Measurements from ENCODE around the gene SLC8A1.
A peak's percentile ranks its signal among the peaks of the same experiment; 100 is the strongest.

The SLC8A1 gene

GRCh38 chr2:40451918-40452605 is at the start of gene SLC8A1:
Gene SLC8A1 (minus strand): TSS chr2:40452090.
- Histone ChIP-seq H3K4me1 (ENCODE audit: control insufficient read depth in 5 of 5, insufficient read depth in 5 of 5, low read length in 5 of 5) (peaks cover 0 to 25% (median 21%) of the 10 kb centered on the region in 5 donors), H3K4me3 (ENCODE audit: low read depth in 1 of 5, low read length in 5 of 5) (peak within 1 kb of the TSS; percentile 71 to 88 (median 77)), H3K9ac (ENCODE audit: low read length in 5 of 5) (peak within 1 kb of the TSS in 3 of 5 donors; percentile 45 to 59 (median 49)), H3K27ac (ENCODE audit: low read depth, low read length) (peak within 1 kb of the TSS; percentile 21), H3K36me3 (ENCODE audit: control insufficient read depth in 5 of 5, insufficient read depth in 5 of 5, low read length in 5 of 5) (no peaks in the 10 kb centered on the region), H3K9me3 (ENCODE audit: control insufficient read depth in 5 of 5, low read length in 5 of 5) (no peaks in the 10 kb centered on the region), H3K27me3 (ENCODE audit: control insufficient read depth in 5 of 5, insufficient read depth in 4 of 5, low read length in 5 of 5) (peaks cover 0 to 4% (median 0%) of the 10 kb centered on the region in 5 donors)

- H3K27ac ChIP-seq (ENCODE audit: low read depth, low read length): no peak overlapping the region
- H3K4me3 ChIP-seq (ENCODE audit: low read depth in 1 of 5, low read length in 5 of 5): no peak overlapping the region
Observed at GRCh38 chr2:40499437-40499836, 47.5 kb upstream of the SLC8A1 start.

GRCh38 chr2:40497251-40497859 is 45.5 kb upstream of the SLC8A1 start:
- Histone ChIP-seq H3K4me3 (ENCODE audit: low read depth in 1 of 5, low read length in 5 of 5) (no peak overlapping the region), H3K9ac (ENCODE audit: low read length in 5 of 5) (no peak overlapping the region), H3K27ac (ENCODE audit: low read depth, low read length) (no peak overlapping the region), H3K27me3 (ENCODE audit: control insufficient read depth in 5 of 5, insufficient read depth in 4 of 5, low read length in 5 of 5) (no peaks in the 10 kb centered on the region), H3K36me3 (ENCODE audit: control insufficient read depth in 5 of 5, insufficient read depth in 5 of 5, low read length in 5 of 5) (no peaks in the 10 kb centered on the region), H3K9me3 (ENCODE audit: control insufficient read depth in 5 of 5, low read length in 5 of 5) (no peaks in the 10 kb centered on the region), H3K4me1 (ENCODE audit: control insufficient read depth in 5 of 5, insufficient read depth in 5 of 5, low read length in 5 of 5) (peaks cover 0 to 3% (median 0%) of the 10 kb centered on the region in 5 donors)

More at GRCh38 chr2:40499437-40499836, 47.5 kb upstream of the SLC8A1 start:
- no peaks in the 10 kb centered on the region for H3K36me3 ChIP-seq (ENCODE audit: control insufficient read depth in 5 of 5, insufficient read depth in 5 of 5, low read length in 5 of 5)
- H3K27me3 ChIP-seq (ENCODE audit: control insufficient read depth in 5 of 5, insufficient read depth in 4 of 5, low read length in 5 of 5): no peaks in the 10 kb centered on the region
- H3K4me1 ChIP-seq (ENCODE audit: control insufficient read depth in 5 of 5, insufficient read depth in 5 of 5, low read length in 5 of 5): peaks cover 0 to 3% (median 0%) of the 10 kb centered on the region in 5 donors
- no peak overlapping the region for H3K9ac ChIP-seq (ENCODE audit: low read length in 5 of 5)
- H3K9me3 ChIP-seq (ENCODE audit: control insufficient read depth in 5 of 5, low read length in 5 of 5): no peaks in the 10 kb centered on the region

- H3K4me1 ChIP-seq (ENCODE audit: control insufficient read depth in 5 of 5, insufficient read depth in 5 of 5, low read length in 5 of 5): peaks cover 0 to 20% (median 13%) of the 10 kb centered on the region in 5 donors
- H3K27ac ChIP-seq (ENCODE audit: low read depth, low read length): peak overlapping the region; percentile 60
- peak overlapping the region in 4 of 5 donors; percentile 42 to 67 (median 57) for H3K9ac ChIP-seq (ENCODE audit: low read length in 5 of 5)
- H3K36me3 ChIP-seq (ENCODE audit: control insufficient read depth in 5 of 5, insufficient read depth in 5 of 5, low read length in 5 of 5): no peaks in the 10 kb centered on the region
- no peaks in the 10 kb centered on the region for H3K9me3 ChIP-seq (ENCODE audit: control insufficient read depth in 5 of 5, low read length in 5 of 5)
- H3K27me3 ChIP-seq (ENCODE audit: control insufficient read depth in 5 of 5, insufficient read depth in 4 of 5, low read length in 5 of 5): no peaks in the 10 kb centered on the region
- H3K4me3 ChIP-seq (ENCODE audit: low read depth in 1 of 5, low read length in 5 of 5): peak overlapping the region; percentile 33 to 81 (median 60)
Observed at GRCh38 chr2:40489678-40489960, 37.7 kb upstream of the SLC8A1 start.

GRCh38 chr2:40488927-40489677 is 37.2 kb upstream of the SLC8A1 start:
- Histone ChIP-seq H3K4me3 (ENCODE audit: low read depth in 1 of 5, low read length in 5 of 5) (peak overlapping the region; percentile 33 to 81 (median 60)), H3K9me3 (ENCODE audit: control insufficient read depth in 5 of 5, low read length in 5 of 5) (no peaks in the 10 kb centered on the region), H3K4me1 (ENCODE audit: control insufficient read depth in 5 of 5, insufficient read depth in 5 of 5, low read length in 5 of 5) (peaks cover 0 to 20% (median 13%) of the 10 kb centered on the region in 5 donors), H3K9ac (ENCODE audit: low read length in 5 of 5) (peak overlapping the region in 4 of 5 donors; percentile 42 to 67 (median 57)), H3K36me3 (ENCODE audit: control insufficient read depth in 5 of 5, insufficient read depth in 5 of 5, low read length in 5 of 5) (no peaks in the 10 kb centered on the region), H3K27me3 (ENCODE audit: control insufficient read depth in 5 of 5, insufficient read depth in 4 of 5, low read length in 5 of 5) (no peaks in the 10 kb centered on the region), H3K27ac (ENCODE audit: low read depth, low read length) (peak overlapping the region; percentile 60)

GRCh38 chr2:40488101-40488601 is 36.3 kb upstream of the SLC8A1 start:
- H3K27me3 ChIP-seq (ENCODE audit: control insufficient read depth in 5 of 5, insufficient read depth in 4 of 5, low read length in 5 of 5): no peaks in the 10 kb centered on the region
- no peak overlapping the region for H3K9ac ChIP-seq (ENCODE audit: low read length in 5 of 5)
- no peak overlapping the region for H3K27ac ChIP-seq (ENCODE audit: low read depth, low read length)
- peaks cover 0 to 20% (median 13%) of the 10 kb centered on the region in 5 donors for H3K4me1 ChIP-seq (ENCODE audit: control insufficient read depth in 5 of 5, insufficient read depth in 5 of 5, low read length in 5 of 5)
- H3K9me3 ChIP-seq (ENCODE audit: control insufficient read depth in 5 of 5, low read length in 5 of 5): peaks cover 0 to 7% (median 0%) of the 10 kb centered on the region in 5 donors
- no peaks in the 10 kb centered on the region for H3K36me3 ChIP-seq (ENCODE audit: control insufficient read depth in 5 of 5, insufficient read depth in 5 of 5, low read length in 5 of 5)
- peak overlapping the region in 2 of 5 donors; percentile 19 to 60 for H3K4me3 ChIP-seq (ENCODE audit: low read depth in 1 of 5, low read length in 5 of 5)

GRCh38 chr2:40487602-40488001 is 35.7 kb upstream of the SLC8A1 start:
- no peak overlapping the region for H3K4me3 ChIP-seq (ENCODE audit: low read depth in 1 of 5, low read length in 5 of 5)
- peaks cover 0 to 20% (median 13%) of the 10 kb centered on the region in 5 donors for H3K4me1 ChIP-seq (ENCODE audit: control insufficient read depth in 5 of 5, insufficient read depth in 5 of 5, low read length in 5 of 5)
- H3K9ac ChIP-seq (ENCODE audit: low read length in 5 of 5): no peak overlapping the region
- no peak overlapping the region for H3K27ac ChIP-seq (ENCODE audit: low read depth, low read length)
- H3K9me3 ChIP-seq (ENCODE audit: control insufficient read depth in 5 of 5, low read length in 5 of 5): peaks cover 0 to 7% (median 0%) of the 10 kb centered on the region in 5 donors
- no peaks in the 10 kb centered on the region for H3K27me3 ChIP-seq (ENCODE audit: control insufficient read depth in 5 of 5, insufficient read depth in 4 of 5, low read length in 5 of 5)
- H3K36me3 ChIP-seq (ENCODE audit: control insufficient read depth in 5 of 5, insufficient read depth in 5 of 5, low read length in 5 of 5): no peaks in the 10 kb centered on the region

GRCh38 chr2:40485854-40486253 is 34.0 kb upstream of the SLC8A1 start:
- H3K27ac ChIP-seq (ENCODE audit: low read depth, low read length): no peak overlapping the region
- H3K27me3 ChIP-seq (ENCODE audit: control insufficient read depth in 5 of 5, insufficient read depth in 4 of 5, low read length in 5 of 5): no peaks in the 10 kb centered on the region
- peaks cover 0 to 7% (median 0%) of the 10 kb centered on the region in 5 donors for H3K9me3 ChIP-seq (ENCODE audit: control insufficient read depth in 5 of 5, low read length in 5 of 5)

GRCh38 chr2:40485318-40485717 is 33.4 kb upstream of the SLC8A1 start:
- Histone ChIP-seq H3K27me3 (ENCODE audit: control insufficient read depth in 5 of 5, insufficient read depth in 4 of 5, low read length in 5 of 5) (no peaks in the 10 kb centered on the region), H3K36me3 (ENCODE audit: control insufficient read depth in 5 of 5, insufficient read depth in 5 of 5, low read length in 5 of 5) (no peaks in the 10 kb centered on the region), H3K4me1 (ENCODE audit: control insufficient read depth in 5 of 5, insufficient read depth in 5 of 5, low read length in 5 of 5) (peaks cover 0 to 20% (median 13%) of the 10 kb centered on the region in 5 donors), H3K27ac (ENCODE audit: low read depth, low read length) (no peak overlapping the region), H3K9me3 (ENCODE audit: control insufficient read depth in 5 of 5, low read length in 5 of 5) (peaks cover 0 to 7% (median 0%) of the 10 kb centered on the region in 5 donors), H3K9ac (ENCODE audit: low read length in 5 of 5) (no peak overlapping the region), H3K4me3 (ENCODE audit: low read depth in 1 of 5, low read length in 5 of 5) (no peak overlapping the region)

More at GRCh38 chr2:40485854-40486253, 34.0 kb upstream of the SLC8A1 start:
- peaks cover 0 to 20% (median 13%) of the 10 kb centered on the region in 5 donors for H3K4me1 ChIP-seq (ENCODE audit: control insufficient read depth in 5 of 5, insufficient read depth in 5 of 5, low read length in 5 of 5)
- H3K36me3 ChIP-seq (ENCODE audit: control insufficient read depth in 5 of 5, insufficient read depth in 5 of 5, low read length in 5 of 5): no peaks in the 10 kb centered on the region
- no peak overlapping the region for H3K4me3 ChIP-seq (ENCODE audit: low read depth in 1 of 5, low read length in 5 of 5)
- H3K9ac ChIP-seq (ENCODE audit: low read length in 5 of 5): no peak overlapping the region
